Gastroesophageal sphincter (tissue), 3 donors: ENCODE results near the gene CRYGN.

ENCODE experiments used
- CTCF ChIP-seq, 4 experiments: fragments of 200-600 bp in 2 of 4; fragments of 450-650 bp in 2 of 4; sonication (generic) in 1 of 4; IDR thresholded peaks; one replicate each; pipeline ENCODE4 v1.5.1; 2017 to 2019; ENCODE audit warnings: antibody characterized with exemption in 4 of 4, mild to moderate bottlenecking in 2 of 4, moderate library complexity in 2 of 4
- POLR2A ChIP-seq, 2 donors: fragments of 450-650 bp; IDR thresholded peaks; one replicate each; pipeline ENCODE4 v1.6.1; 2017; ENCODE audit warnings: antibody characterized with exemption in 2 of 2, mild to moderate bottlenecking in 2 of 2, moderate library complexity in 1 of 2

- no peak for TF ChIP-seq CTCF (IDR thresholded peaks at IDR 0.05)
- TF ChIP-seq POLR2A (IDR thresholded peaks at IDR 0.05), result no peak
These were observed 49.2 kb downstream of the CRYGN start for GRCh38 chr7:151390598-151391357.
